Kidney (tissue), 14 donors: ENCODE data around the gene C17orf100. TPM values are rescaled to one million over a fixed set of nuclear protein-coding genes. Genes with fewer than 3 reads are reported as not detected.
A peak's percentile ranks its signal among the peaks of the same experiment; 100 is the strongest.

Experiments
- DNase-seq, 5 donors: peaks; one replicate each; pipeline ENCODE4 v3.0.0-alpha.2; 2013 to 2020
- FAIRE-seq: peaks from 2 replicates; lab custom pipeline; 2012; peaks lifted over from hg19 to GRCh38; lab: Jason Lieb, UNC
- H3K27ac ChIP-seq, 2 donors: one replicate each; pipeline ENCODE4 v1.7.0; 2013; ENCODE audit warnings: low read depth in 2 of 2, low read length in 2 of 2, inconsistent platforms in 1 of 2
- H3K27me3 ChIP-seq: one replicate; pipeline ENCODE4 v1.7.1; 2013; ENCODE audit warnings: low read length, inconsistent platforms; ENCODE audit not compliant: control insufficient read depth, insufficient read depth
- H3K36me3 ChIP-seq, 3 donors: one replicate each; pipeline versions ENCODE4 v1.7.0 to v1.7.1; 2013; ENCODE audit warnings: low read length in 3 of 3, control low read depth in 1 of 3, inconsistent platforms in 1 of 3; ENCODE audit not compliant: insufficient read depth in 3 of 3, control insufficient read depth in 2 of 3
- H3K4me1 ChIP-seq, 3 donors: one replicate each; pipeline versions ENCODE4 v1.7.0 to v1.7.1; 2013; ENCODE audit warnings: low read length in 3 of 3, inconsistent platforms in 1 of 3, low read depth in 1 of 3; ENCODE audit not compliant: control insufficient read depth in 2 of 3, insufficient read depth in 2 of 3
- H3K4me3 ChIP-seq, 3 donors: one replicate each; pipeline versions ENCODE4 v1.7.0 to v1.8.1; 2013; ENCODE audit warnings: low read length in 3 of 3, control low read depth in 1 of 3, inconsistent platforms in 1 of 3
- H3K9ac ChIP-seq, 3 donors: one replicate each; pipeline versions ENCODE4 v1.7.0 to v1.7.1; 2013; ENCODE audit warnings: low read length in 3 of 3, control low read depth in 1 of 3, inconsistent platforms in 1 of 3
- H3K9me3 ChIP-seq, 3 donors: one replicate each; pipeline versions ENCODE4 v1.7.0 to v1.7.1; 2013; ENCODE audit warnings: low read length in 3 of 3, control low read depth in 1 of 3, inconsistent platforms in 1 of 3; ENCODE audit not compliant: control insufficient read depth in 2 of 3, insufficient read depth in 1 of 3
- CTCF ChIP-seq: IDR thresholded peaks from 3 replicates; pipeline ENCODE4 v1.5.1; 2012; ENCODE audit warnings: mild to moderate bottlenecking, moderate library complexity, borderline replicate concordance; ENCODE audit not compliant: insufficient read depth; ENCODE audit errors: extremely low read depth
- intact Hi-C: fragments of 100-400 bp; cut with DNase I; formaldehyde crosslinking; loops from one replicate; pipeline ENCODE4 v1.11.1; 2022
- microRNA-seq: library from miRNA; unstranded; fragments of <30 nt; microRNA quantifications from one replicate; pipeline ENCODE4 v1.2.0, GENCODE V29; 2020
- polyA plus RNA-seq: library from polyadenylated mRNA; stranded (reverse); fragments of 350-450 nt; fragmentation: Illumina TruSeq; extraction: RNeasy Lipid Tissue Mini Kit (QIAGEN cat#74804); gene quantifications from one replicate; pipeline ENCODE4 v1.2.3, GENCODE V29; 2014; ENCODE audit warnings: low read depth, low replicate concordance; ENCODE audit not compliant: insufficient read depth
- total RNA-seq: library from RNA; stranded (reverse); fragmentation: NEBNext Ultra II Directional; extraction: Animal tissue kit (Norgen Biotek cat#: 25700); gene quantifications from one replicate; pipeline ENCODE4 v1.2.1, GENCODE V29; 2021
- donor health status: control.
- donor health status: control.
- donor health status: control.
- donor health status: control.
- donor health status: control.
- donor health status: DM: yes; HTN: yes; CAD: no.
- donor health status: Normal renal cell carcinoma (clear cell type).

Gene C17orf100
- total and polyA plus RNA-seq, 2 donors from 2014 or later: 3.4 to 3.7 TPM

GRCh38 chr17:6700948-6701307 lies 49.4 kb downstream of the C17orf100 start:
- FAIRE-seq (no peak), DNase-seq (no peak)
- Histone ChIP-seq H3K4me1 (no peaks in the 10 kb centered on the region), H3K27me3 (no peaks in the 10 kb centered on the region), H3K27ac (no peak overlapping the region), H3K36me3 (no peaks in the 10 kb centered on the region), H3K4me3 (no peak overlapping the region), H3K9me3 (no peaks in the 10 kb centered on the region), H3K9ac (no peak overlapping the region)
- intact Hi-C loops: no loop called here
- TF ChIP-seq CTCF: no peak

- FAIRE-seq: no peak
Measured at GRCh38 chr17:6701719-6702118, 50.2 kb downstream of the C17orf100 start.

GRCh38 chr17:6702567-6703215 lies 51.1 kb downstream of the C17orf100 start:
- no peak for TF ChIP-seq CTCF
- Histone ChIP-seq H3K9ac (no peak overlapping the region), H3K4me1 (no peaks in the 10 kb centered on the region), H3K27me3 (no peaks in the 10 kb centered on the region), H3K27ac (no peak overlapping the region), H3K4me3 (no peak overlapping the region), H3K36me3 (no peaks in the 10 kb centered on the region), H3K9me3 (no peaks in the 10 kb centered on the region)
- FAIRE-seq (no peak), DNase-seq (no peak)
- intact Hi-C loops: no loop called here

More at GRCh38 chr17:6701719-6702118, 50.2 kb downstream of the C17orf100 start:
- no peak overlapping the region for H3K4me3 ChIP-seq
- no peak overlapping the region for H3K27ac ChIP-seq
- no peaks in the 10 kb centered on the region for H3K4me1 ChIP-seq
- H3K9me3 ChIP-seq: no peaks in the 10 kb centered on the region
- H3K36me3 ChIP-seq: no peaks in the 10 kb centered on the region
- H3K27me3 ChIP-seq: no peaks in the 10 kb centered on the region
- no peak for TF ChIP-seq CTCF
- H3K9ac ChIP-seq: no peak overlapping the region
- DNase-seq: peak in 3 of 5 donors; percentile 41 to 60 (median 41)
- intact Hi-C loops: no loop called here

Small RNAs within 50 kb of the gene (microRNA-seq; reads per million reads assigned to microRNA genes)
- gene MIR4520-1 (not detected), gene MIR4520-2 (not detected)

Other genes with a start within 250 kb of the C17orf100 start
- not detected for gene AIPL1, start 216.6 kb upstream of the C17orf100 start, total RNA-seq
- gene AIPL1, start 216.6 kb upstream of the C17orf100 start, polyA plus RNA-seq: not detected
- gene PIMREG, start 207.3 kb upstream of the C17orf100 start, total RNA-seq: 1.7 TPM
- not detected for gene PIMREG, start 207.3 kb upstream of the C17orf100 start, polyA plus RNA-seq
- gene PITPNM3, start 95.2 kb upstream of the C17orf100 start, total RNA-seq: 9.1 TPM
- gene PITPNM3, start 95.2 kb upstream of the C17orf100 start, polyA plus RNA-seq: 1.8 TPM
- gene KIAA0753, start 11.1 kb upstream of the C17orf100 start, total RNA-seq: 21.8 TPM
- gene KIAA0753, start 11.1 kb upstream of the C17orf100 start, polyA plus RNA-seq: 4.2 TPM
- 56.7 TPM for gene TXNDC17, start 10.7 kb upstream of the C17orf100 start, total RNA-seq
- 394 TPM for gene TXNDC17, start 10.7 kb upstream of the C17orf100 start, polyA plus RNA-seq
- gene MED31, start 157 bp upstream of the C17orf100 start, total RNA-seq: 15.9 TPM
- gene MED31, start 157 bp upstream of the C17orf100 start, polyA plus RNA-seq: 21.0 TPM
- gene SLC13A5, start 61.6 kb downstream of the C17orf100 start, total RNA-seq: not detected
- gene SLC13A5, start 61.6 kb downstream of the C17orf100 start, polyA plus RNA-seq: not detected
- gene XAF1, start 104.3 kb downstream of the C17orf100 start, total RNA-seq: 35.3 TPM
- 7.9 TPM for gene XAF1, start 104.3 kb downstream of the C17orf100 start, polyA plus RNA-seq
- gene FBXO39, start 124.5 kb downstream of the C17orf100 start, total RNA-seq: not detected
- gene FBXO39, start 124.5 kb downstream of the C17orf100 start, polyA plus RNA-seq: not detected
- gene TEKT1, start 180.0 kb downstream of the C17orf100 start, total RNA-seq: 0.06 TPM
- gene TEKT1, start 180.0 kb downstream of the C17orf100 start, polyA plus RNA-seq: not detected